Spleen (tissue), 11 donors: ENCODE data around the gene AR. TPM values are rescaled to one million over a fixed set of nuclear protein-coding genes. Genes with fewer than 3 reads are reported as not detected.

Experiments used
- DNase-seq: peaks from one replicate; pipeline ENCODE4 v3.0.0-alpha.2; 2020
- H3K27ac ChIP-seq, 8 donors: fragments of 200-600 bp; sonication (generic) in 7 of 8; 1 replicate in 4 of 8; 2 replicates in 4 of 8; pipeline versions ENCODE4 v1.5.0 to v1.8.0; 2016 to 2021; ENCODE audit warnings: inconsistent platforms in 4 of 8, mild to moderate bottlenecking in 4 of 8, moderate library complexity in 1 of 8
- H3K27me3 ChIP-seq, 7 donors: fragments of 200-600 bp; sonication (generic) in 6 of 7; replicated peaks in 1 of 7; 1 replicate in 4 of 7; 2 replicates in 3 of 7; pipeline versions ENCODE4 v1.5.0 to v1.8.0; 2016 to 2021; ENCODE audit warnings: inconsistent platforms in 3 of 7, mild to moderate bottlenecking in 1 of 7
- H3K36me3 ChIP-seq, 6 donors: fragments of 200-600 bp; sonication (generic) in 5 of 6; 1 replicate in 4 of 6; 2 replicates in 2 of 6; pipeline versions ENCODE4 v1.5.0 to v1.8.0; 2016 to 2021; ENCODE audit warnings: inconsistent platforms in 2 of 6
- H3K4me1 ChIP-seq, 6 donors: fragments of 200-600 bp; sonication (generic) in 5 of 6; 1 replicate in 3 of 6; 2 replicates in 3 of 6; pipeline versions ENCODE4 v1.5.0 to v1.8.0; 2016 to 2021; ENCODE audit warnings: inconsistent platforms in 3 of 6
- H3K4me3 ChIP-seq, 8 donors: fragments of 200-600 bp; sonication (generic) in 7 of 8; 1 replicate in 4 of 8; 2 replicates in 4 of 8; pipeline versions ENCODE4 v1.5.0 to v1.8.0; 2016 to 2021; ENCODE audit warnings: inconsistent platforms in 4 of 8, mild to moderate bottlenecking in 4 of 8, moderate library complexity in 2 of 8
- H3K9me3 ChIP-seq, 8 donors: fragments of 200-600 bp; sonication (generic) in 7 of 8; 1 replicate in 4 of 8; 2 replicates in 4 of 8; pipeline versions ENCODE4 v1.5.0 to v1.8.0; 2016 to 2021; ENCODE audit warnings: inconsistent platforms in 4 of 8
- POLR2A ChIP-seq, 3 donors: fragments of 450-650 bp; IDR thresholded peaks; one replicate each; pipeline ENCODE4 v1.5.1; 2017; ENCODE audit warnings: antibody characterized with exemption in 3 of 3, mild to moderate bottlenecking in 1 of 3
- POLR2AphosphoS5 ChIP-seq, 3 donors: sonication (generic); formaldehyde crosslinking; IDR thresholded peaks; one replicate each; pipeline ENCODE4 v1.5.1; 2017; ENCODE audit warnings: antibody characterized with exemption in 3 of 3
- WGBS, 5 donors: extraction: QIAGEN DNeasy Blood & Tissue Kit in 3 of 5; methylation state at CpG; one replicate each; pipeline versions ENCODE4 v1.1.5 to v1.1.7; 2013 to 2018; 5-methylcytosine and 5-hydroxymethylcytosine counted together
- intact Hi-C: fragments of 100-400 bp; cut with DNase I; formaldehyde crosslinking; loops from one replicate; pipeline ENCODE4 v1.15.0; 2023; ENCODE audit warnings: low total_unique reads
- polyA plus RNA-seq, 3 donors: library from polyadenylated mRNA; stranded (reverse); fragments of 200-250 nt; gene quantifications; one replicate each; pipeline ENCODE4 v1.2.1, GENCODE V29; 2013
- total RNA-seq, 7 donors: library from RNA; depleted of rRNA in 3 of 7; stranded (reverse); fragments of >200 nt in 3 of 7; fragmentation: NEBNext Ultra II Directional in 4 of 7; extraction: Animal tissue kit (Norgen Biotek cat#: 25700) in 4 of 7; gene quantifications; one replicate each; pipeline versions ENCODE4 v1.1.0 to v1.2.1, GENCODE V29; 2016 to 2021
- TF ChIP-seq, protein P1 (sequence below), 11 experiments: fragments of 200-600 bp in 7 of 11; fragments of 450-650 bp in 4 of 11; sonication (generic) in 4 of 11; IDR thresholded peaks in 8 of 11; conservative IDR thresholded peaks in 3 of 11; 1 replicate in 7 of 11; 2 replicates in 4 of 11; pipeline versions ENCODE4 v1.4.0 to v1.8.0; 2016 to 2021; ENCODE audit warnings: antibody characterized with exemption in 11 of 11, inconsistent platforms in 4 of 11, mild to moderate bottlenecking in 1 of 11
- donor health status: healthy with polysubstance abuse.
- donor health status: DM: no; HTN: no; CAD: no; lungs with moderate emphysema.
- donor health status: DM: no; HTN: no; CAD: no.
- donor health status: Bipolar disorder and iron deficiency.
- donor health status: healthy.
- donor health status: DM: no; HTN: no; CAD: no.
- donor health status: DM: yes; HTN: yes; CAD: no.

Gene AR
- total and polyA plus RNA-seq, 10 donors: 0.13 to 10.1 (median 1.9) TPM

DNA sequence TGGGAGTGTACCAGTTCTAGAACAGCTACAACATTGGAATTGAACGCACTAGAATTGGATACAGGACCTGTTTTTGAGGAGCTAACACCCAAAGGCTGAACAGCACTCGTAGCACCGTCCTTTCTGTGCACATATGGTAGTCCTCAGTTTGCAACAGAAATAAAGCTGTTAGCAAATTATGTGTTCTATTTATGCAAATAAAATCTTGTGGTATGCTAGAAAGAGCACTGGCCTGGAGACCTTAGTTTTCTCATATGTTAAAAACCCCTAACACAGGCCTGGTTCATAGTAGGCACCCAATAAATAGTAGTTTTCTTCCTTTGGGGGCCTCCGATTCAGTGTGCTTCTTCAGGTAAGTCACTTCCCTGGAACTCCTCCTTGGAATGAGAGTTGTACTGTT lies 140.3 kb downstream of the AR start:
- H3K4me1 ChIP-seq: no peaks in the 10 kb centered on the region
- H3K27me3 ChIP-seq: no peaks in the 10 kb centered on the region
- no peak overlapping the region for H3K27ac ChIP-seq
- H3K36me3 ChIP-seq: no peaks in the 10 kb centered on the region
- WGBS, 5 donors: 81 to 94% (median 87%) methylated on average over 4 of the region's 4 CpGs
- DNase-seq: no peak
- H3K4me3 ChIP-seq: no peak overlapping the region
- TF ChIP-seq, protein P1, sequence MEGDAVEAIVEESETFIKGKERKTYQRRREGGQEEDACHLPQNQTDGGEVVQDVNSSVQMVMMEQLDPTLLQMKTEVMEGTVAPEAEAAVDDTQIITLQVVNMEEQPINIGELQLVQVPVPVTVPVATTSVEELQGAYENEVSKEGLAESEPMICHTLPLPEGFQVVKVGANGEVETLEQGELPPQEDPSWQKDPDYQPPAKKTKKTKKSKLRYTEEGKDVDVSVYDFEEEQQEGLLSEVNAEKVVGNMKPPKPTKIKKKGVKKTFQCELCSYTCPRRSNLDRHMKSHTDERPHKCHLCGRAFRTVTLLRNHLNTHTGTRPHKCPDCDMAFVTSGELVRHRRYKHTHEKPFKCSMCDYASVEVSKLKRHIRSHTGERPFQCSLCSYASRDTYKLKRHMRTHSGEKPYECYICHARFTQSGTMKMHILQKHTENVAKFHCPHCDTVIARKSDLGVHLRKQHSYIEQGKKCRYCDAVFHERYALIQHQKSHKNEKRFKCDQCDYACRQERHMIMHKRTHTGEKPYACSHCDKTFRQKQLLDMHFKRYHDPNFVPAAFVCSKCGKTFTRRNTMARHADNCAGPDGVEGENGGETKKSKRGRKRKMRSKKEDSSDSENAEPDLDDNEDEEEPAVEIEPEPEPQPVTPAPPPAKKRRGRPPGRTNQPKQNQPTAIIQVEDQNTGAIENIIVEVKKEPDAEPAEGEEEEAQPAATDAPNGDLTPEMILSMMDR (IDR thresholded peaks at IDR 0.05 in 8 of 11, conservative IDR thresholded peaks at IDR 0.05 in 3 of 11): no peak
- TF ChIP-seq POLR2A (IDR thresholded peaks at IDR 0.05) (no peak), POLR2AphosphoS5 (IDR thresholded peaks at IDR 0.05) (no peak)
- intact Hi-C loops: no loop called here
- H3K9me3 ChIP-seq: peaks cover 0 to 15% (median 3%) of the 10 kb centered on the region in 8 donors

GRCh38 chrX:67692246-67692645 lies 148.4 kb downstream of the AR start:
- intact Hi-C loops: no loop called here
- no peaks in the 10 kb centered on the region for H3K36me3 ChIP-seq
- H3K4me1 ChIP-seq: no peaks in the 10 kb centered on the region
- no peaks in the 10 kb centered on the region for H3K9me3 ChIP-seq
- TF ChIP-seq POLR2A (IDR thresholded peaks at IDR 0.05) (no peak), POLR2AphosphoS5 (IDR thresholded peaks at IDR 0.05) (no peak)
- TF ChIP-seq, protein P1 (IDR thresholded peaks at IDR 0.05 in 8 of 11, conservative IDR thresholded peaks at IDR 0.05 in 3 of 11): no peak
- H3K27me3 ChIP-seq: no peaks in the 10 kb centered on the region
- H3K4me3 ChIP-seq: no peak overlapping the region
- no peak overlapping the region for H3K27ac ChIP-seq
- no peak for DNase-seq

DNA sequence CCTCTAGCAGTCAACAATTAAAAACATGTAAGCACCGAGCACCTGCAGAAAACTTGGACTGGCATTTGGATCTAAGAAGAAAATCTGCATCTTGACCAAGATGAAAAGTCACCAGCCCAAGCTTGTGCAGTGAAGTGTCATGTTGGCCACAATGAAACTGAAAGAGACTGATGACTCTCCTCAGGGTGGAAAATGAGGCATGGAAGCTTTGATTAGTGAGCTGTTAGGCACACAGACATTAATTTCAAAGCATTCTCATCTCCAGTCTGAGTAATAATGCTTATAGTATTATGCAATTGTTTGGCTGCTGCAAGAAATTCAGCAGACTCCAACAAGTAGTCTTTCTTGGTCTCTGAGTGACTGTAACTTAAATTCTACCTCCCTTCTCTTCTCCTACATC lies 150.1 kb downstream of the AR start:
- Histone ChIP-seq H3K9me3 (no peaks in the 10 kb centered on the region), H3K4me1 (no peaks in the 10 kb centered on the region), H3K27ac (no peak overlapping the region), H3K27me3 (no peaks in the 10 kb centered on the region), H3K36me3 (no peaks in the 10 kb centered on the region), H3K4me3 (no peak overlapping the region)
- TF ChIP-seq POLR2AphosphoS5 (IDR thresholded peaks at IDR 0.05): no peak
- TF ChIP-seq, protein P1 (IDR thresholded peaks at IDR 0.05 in 8 of 11, conservative IDR thresholded peaks at IDR 0.05 in 3 of 11): no peak
- TF ChIP-seq POLR2A (IDR thresholded peaks at IDR 0.05): no peak
- intact Hi-C loops: no loop called here
- no peak for DNase-seq
- 63 to 81% (median 65%) methylated on average over 1 of the region's 1 CpG for WGBS, 5 donors

- no peak for DNase-seq
- no peaks in the 10 kb centered on the region for H3K36me3 ChIP-seq
- intact Hi-C loops: no loop called here
- no peak overlapping the region for H3K4me3 ChIP-seq
- no peak for TF ChIP-seq POLR2A (IDR thresholded peaks at IDR 0.05)
- TF ChIP-seq, protein P1 (IDR thresholded peaks at IDR 0.05 in 8 of 11, conservative IDR thresholded peaks at IDR 0.05 in 3 of 11): no peak
- TF ChIP-seq POLR2AphosphoS5 (IDR thresholded peaks at IDR 0.05): no peak
- no peaks in the 10 kb centered on the region for H3K9me3 ChIP-seq
- H3K4me1 ChIP-seq: no peaks in the 10 kb centered on the region
- H3K27ac ChIP-seq: no peak overlapping the region
- H3K27me3 ChIP-seq: no peaks in the 10 kb centered on the region
Observed at GRCh38 chrX:67697452-67697851, 153.6 kb downstream of the AR start.
